ENCODE results near the gene RARS1.

GRCh38 chr5:168489059-168489458 is 2.8 kb downstream of the RARS1 start:
- TF ChIP-seq CTCF (IDR thresholded peaks at IDR 0.05) (no peak), POLR2A (IDR thresholded peaks at IDR 0.05) (no peak)
